Measurements from ENCODE around the gene MORN5. TPM values are rescaled to one million over a fixed set of nuclear protein-coding genes. Genes with fewer than 3 reads are reported as not detected.

The MORN5 gene
- 0.91 and 2.7 TPM in 2 replicates for polyA plus RNA-seq

DNA sequence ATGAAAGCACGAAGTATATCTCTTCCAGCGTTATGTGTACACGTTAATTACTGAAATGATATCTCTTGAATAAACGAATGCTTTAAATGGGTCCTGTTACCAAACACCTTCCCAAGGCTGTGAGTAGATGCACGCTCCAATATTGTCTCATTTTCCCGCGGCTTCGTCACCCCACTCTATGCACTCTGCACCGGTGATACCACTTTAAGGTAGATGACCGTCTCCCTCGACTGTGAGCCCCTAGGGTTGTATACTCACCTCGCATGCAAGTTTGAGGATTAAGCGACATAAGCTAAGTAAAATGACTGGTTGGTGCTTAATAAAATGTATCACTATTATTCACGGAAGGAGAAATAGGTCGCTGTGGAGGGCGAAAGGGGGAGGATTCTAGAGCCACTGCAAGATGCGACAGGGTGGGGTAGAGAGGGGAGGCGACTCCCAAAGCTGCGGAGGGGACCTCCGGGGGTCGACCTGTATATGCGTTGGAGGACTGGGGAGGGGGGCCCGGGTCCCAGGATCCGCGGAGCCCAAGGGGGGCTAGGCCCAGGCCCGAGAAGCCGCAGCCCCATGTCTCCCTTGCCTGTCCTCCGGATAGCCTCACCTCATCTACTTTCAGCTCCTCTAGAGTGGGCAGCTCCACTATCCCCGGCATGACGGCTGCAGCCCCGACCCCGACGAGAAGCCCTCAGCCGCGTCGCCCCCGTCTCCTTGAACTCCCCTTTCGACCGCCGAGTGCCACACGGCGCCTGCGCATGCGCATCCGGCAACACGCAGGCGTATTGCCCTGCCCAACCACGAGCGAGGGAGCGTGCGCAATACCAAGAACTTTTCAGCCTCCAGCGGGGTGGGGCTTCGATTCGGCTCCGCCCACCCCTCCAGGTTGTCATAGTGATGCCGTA lies at the start of gene MORN5, which contains the start of gene NDUFA8:
Gene MORN5 (plus strand): TSS at position 883 of the 899 bp plus-strand sequence. CDS start 65 bp downstream, outside the sequence.
Gene NDUFA8 (minus strand): TSS at position 754 of the 899 bp plus-strand sequence. CDS start 102 bp downstream, at position 652.

GRCh38 chr9:122228568-122229484 lies 69.1 kb downstream of the MORN5 start, which contains the start of gene LHX6:
Gene LHX6, minus strand, starts transcription at chr9:122228957. Its CDS starts 217 bp downstream, at chr9:122228740.

Other genes starting within 250 kb of the MORN5 start
- 2.5 TPM in 1 of 2 replicates, not detected in the other for gene TTLL11, start 66.6 kb upstream of the MORN5 start, polyA plus RNA-seq
- gene NDUFA8, start 129 bp upstream of the MORN5 start, polyA plus RNA-seq = 361 and 377 TPM in 2 replicates
- 0.15 TPM in 1 of 2 replicates, not detected in the other for gene LHX6, start 69.0 kb downstream of the MORN5 start, polyA plus RNA-seq
- gene RBM18, start 104.9 kb downstream of the MORN5 start, polyA plus RNA-seq = 40.6 and 53.0 TPM in 2 replicates
- gene MRRF, start 105.0 kb downstream of the MORN5 start, polyA plus RNA-seq = 12.5 and 19.4 TPM in 2 replicates
- not detected in 2 replicates for gene PTGS1, start 211.1 kb downstream of the MORN5 start, polyA plus RNA-seq